MM.1S (cell line): ENCODE measurements around the gene DNAH6.

Experiments used
- CTCF ChIP-seq: fragments of 300-600 bp; sonication (generic); IDR thresholded peaks from 2 replicates; pipeline ENCODE4 v1.5.1; 2016; ENCODE audit warnings: antibody characterized with exemption, low read length, mixed read lengths
- EZH2 ChIP-seq: fragments of 300-600 bp; sonication (generic); optimal IDR thresholded peaks from 2 replicates; pipeline ENCODE3; 2017; ENCODE audit warnings: low read depth, mild to moderate bottlenecking, antibody characterized with exemption, low read length, mixed read lengths

GRCh38 chr2:84858937-84859336 is 342.6 kb downstream of the DNAH6 start:
- no peak for TF ChIP-seq CTCF
- TF ChIP-seq EZH2 = no peak
